ENCODE results near the gene HLA-DRB1.

HLA-DRB1 gene

GRCh38 chr6:32597024-32597423 is 7.4 kb upstream of the HLA-DRB1 start:
- TF ChIP-seq RAD21 (IDR thresholded peaks at IDR 0.05; ENCODE audit: low read depth) = no peak
- no peak for TF ChIP-seq MAX (IDR thresholded peaks at IDR 0.05)
- TF ChIP-seq TAF1 (IDR thresholded peaks at IDR 0.05; ENCODE audit: low read depth) = no peak
- no peak for TF ChIP-seq FOXM1 (IDR thresholded peaks at IDR 0.05; ENCODE audit: borderline replicate concordance, low read depth)
- TF ChIP-seq TEAD4 (IDR thresholded peaks at IDR 0.05) = no peak
- no peak for TF ChIP-seq TCF12 (IDR thresholded peaks at IDR 0.05; ENCODE audit: low read depth)
- no peak for TF ChIP-seq USF1 (IDR thresholded peaks at IDR 0.05)
- TF ChIP-seq YY1 (IDR thresholded peaks at IDR 0.05; ENCODE audit: low read depth) = no peak
- no peak for TF ChIP-seq ZBTB7A (IDR thresholded peaks at IDR 0.05; ENCODE audit: low read depth)
- no peak for TF ChIP-seq CEBPB (IDR thresholded peaks at IDR 0.05)
- no peak for TF ChIP-seq CREB1 (IDR thresholded peaks at IDR 0.05; ENCODE audit: low read depth)
- no peak for TF ChIP-seq EP300 (IDR thresholded peaks at IDR 0.05; ENCODE audit: borderline replicate concordance)

- TF ChIP-seq TAF1 (IDR thresholded peaks at IDR 0.05; ENCODE audit: low read depth) (no peak), NFIC (IDR thresholded peaks at IDR 0.05) (no peak), ZBTB7A (IDR thresholded peaks at IDR 0.05; ENCODE audit: low read depth) (no peak), MAX (IDR thresholded peaks at IDR 0.05) (no peak), TEAD4 (IDR thresholded peaks at IDR 0.05) (no peak), EGR1 (IDR thresholded peaks at IDR 0.05) (no peak), FOXM1 (IDR thresholded peaks at IDR 0.05; ENCODE audit: borderline replicate concordance, low read depth) (no peak), REST (IDR thresholded peaks at IDR 0.05; ENCODE audit: low read depth) (no peak), RAD21 (IDR thresholded peaks at IDR 0.05; ENCODE audit: low read depth) (no peak), YY1 (IDR thresholded peaks at IDR 0.05; ENCODE audit: low read depth) (no peak)
Measured at GRCh38 chr6:32588156-32588555, 1.5 kb downstream of the HLA-DRB1 start.

- TF ChIP-seq NFIC (IDR thresholded peaks at IDR 0.05) (no peak), EGR1 (IDR thresholded peaks at IDR 0.05) (no peak), RAD21 (IDR thresholded peaks at IDR 0.05; ENCODE audit: low read depth) (no peak)
Measured at GRCh38 chr6:32583527-32583898, 6.1 kb downstream of the HLA-DRB1 start.

- TF ChIP-seq REST (IDR thresholded peaks at IDR 0.05; ENCODE audit: low read depth) = no peak
- no peak for TF ChIP-seq EGR1 (IDR thresholded peaks at IDR 0.05)
- no peak for TF ChIP-seq MAX (IDR thresholded peaks at IDR 0.05)
- TF ChIP-seq CEBPB (IDR thresholded peaks at IDR 0.05) = no peak
- TF ChIP-seq CREB1 (IDR thresholded peaks at IDR 0.05; ENCODE audit: low read depth) = no peak
- no peak for TF ChIP-seq FOXM1 (IDR thresholded peaks at IDR 0.05; ENCODE audit: borderline replicate concordance, low read depth)
- TF ChIP-seq EP300 (IDR thresholded peaks at IDR 0.05; ENCODE audit: borderline replicate concordance) = no peak
- TF ChIP-seq USF1 (IDR thresholded peaks at IDR 0.05) = no peak
- TF ChIP-seq RAD21 (IDR thresholded peaks at IDR 0.05; ENCODE audit: low read depth) = no peak
- TF ChIP-seq NFIC (IDR thresholded peaks at IDR 0.05) = no peak
- no peak for TF ChIP-seq TCF12 (IDR thresholded peaks at IDR 0.05; ENCODE audit: low read depth)
- TF ChIP-seq TEAD4 (IDR thresholded peaks at IDR 0.05) = no peak
- no peak for TF ChIP-seq ZBTB7A (IDR thresholded peaks at IDR 0.05; ENCODE audit: low read depth)
- no peak for TF ChIP-seq YY1 (IDR thresholded peaks at IDR 0.05; ENCODE audit: low read depth)
- no peak for TF ChIP-seq TAF1 (IDR thresholded peaks at IDR 0.05; ENCODE audit: low read depth)
Measured at GRCh38 chr6:32581315-32582095, 8.1 kb downstream of the HLA-DRB1 start.

GRCh38 chr6:32580593-32580992 is 9.1 kb downstream of the HLA-DRB1 start:
- TF ChIP-seq USF1 (IDR thresholded peaks at IDR 0.05) = no peak
- TF ChIP-seq TEAD4 (IDR thresholded peaks at IDR 0.05) = no peak
- TF ChIP-seq TCF12 (IDR thresholded peaks at IDR 0.05; ENCODE audit: low read depth) = no peak
- TF ChIP-seq TAF1 (IDR thresholded peaks at IDR 0.05; ENCODE audit: low read depth) = no peak
- no peak for TF ChIP-seq FOXM1 (IDR thresholded peaks at IDR 0.05; ENCODE audit: borderline replicate concordance, low read depth)
- no peak for TF ChIP-seq YY1 (IDR thresholded peaks at IDR 0.05; ENCODE audit: low read depth)
- TF ChIP-seq EGR1 (IDR thresholded peaks at IDR 0.05) = no peak
- TF ChIP-seq REST (IDR thresholded peaks at IDR 0.05; ENCODE audit: low read depth) = no peak
- TF ChIP-seq EP300 (IDR thresholded peaks at IDR 0.05; ENCODE audit: borderline replicate concordance) = no peak
- TF ChIP-seq MAX (IDR thresholded peaks at IDR 0.05) = no peak
- no peak for TF ChIP-seq ZBTB7A (IDR thresholded peaks at IDR 0.05; ENCODE audit: low read depth)
- no peak for TF ChIP-seq RAD21 (IDR thresholded peaks at IDR 0.05; ENCODE audit: low read depth)
- no peak for TF ChIP-seq NFIC (IDR thresholded peaks at IDR 0.05)
- no peak for TF ChIP-seq CREB1 (IDR thresholded peaks at IDR 0.05; ENCODE audit: low read depth)
- no peak for TF ChIP-seq CEBPB (IDR thresholded peaks at IDR 0.05)

Measured in Ishikawa (cell line).